SKM-1 treated with dmso at 0.1 percent for 144 hours (cell line): ENCODE data around the gene ADGRB3.

Experiments
- DNase-seq: peaks from one replicate; lab custom pipeline; 2025; ENCODE audit not compliant: unreplicated experiment; lab: John Stamatoyannopoulos, UW

The ADGRB3 gene

GRCh38 chr6:69294862-69295261, 659.8 kb downstream of the ADGRB3 start:
- no peak for DNase-seq

GRCh38 chr6:69303382-69303781, 668.3 kb downstream of the ADGRB3 start:
- no peak for DNase-seq

DNA sequence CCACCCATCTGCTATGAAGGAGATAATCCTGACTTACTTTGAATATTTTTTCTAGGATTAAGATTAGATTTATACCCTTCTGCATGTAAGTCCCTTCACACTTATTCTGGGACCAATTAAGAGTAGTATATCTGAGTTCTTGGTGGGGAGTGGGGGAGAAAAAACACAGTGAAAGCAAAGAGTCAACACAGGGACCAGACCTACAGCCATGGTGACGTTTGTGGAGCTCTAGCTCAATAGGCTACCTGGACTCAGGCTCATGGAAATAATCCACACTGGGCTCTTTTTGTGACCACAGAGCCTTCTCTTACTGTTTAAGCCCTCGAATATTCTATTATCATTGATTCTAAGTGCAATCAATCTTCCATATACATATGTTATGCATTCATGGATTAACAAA, 670.4 kb downstream of the ADGRB3 start:
- DNase-seq = no peak

- no peak for DNase-seq
Measured at GRCh38 chr6:69308584-69308983, 673.5 kb downstream of the ADGRB3 start.

- DNase-seq = no peak
Measured at GRCh38 chr6:69311888-69312287, 676.8 kb downstream of the ADGRB3 start.

DNA sequence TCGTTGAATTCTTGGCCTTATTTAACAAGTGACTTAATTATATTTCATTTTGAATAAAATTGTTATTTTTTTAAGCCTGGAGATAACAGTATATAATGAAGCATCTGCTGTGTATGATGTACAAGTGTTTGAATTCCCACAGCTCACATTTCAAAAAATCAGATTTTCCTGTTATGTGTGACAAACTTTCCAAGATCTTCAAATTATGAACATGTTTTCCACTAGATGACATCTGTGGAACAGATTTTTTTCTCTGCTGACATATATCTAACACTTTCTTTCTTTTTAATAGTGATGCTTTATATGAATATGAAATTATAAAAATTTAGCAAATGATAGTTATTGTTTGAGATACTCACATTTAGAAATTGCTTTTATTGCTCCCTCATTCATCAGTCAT, 678.9 kb downstream of the ADGRB3 start:
- no peak for DNase-seq

- DNase-seq = no peak
Measured at GRCh38 chr6:69314531-69314930, 679.4 kb downstream of the ADGRB3 start.

DNA sequence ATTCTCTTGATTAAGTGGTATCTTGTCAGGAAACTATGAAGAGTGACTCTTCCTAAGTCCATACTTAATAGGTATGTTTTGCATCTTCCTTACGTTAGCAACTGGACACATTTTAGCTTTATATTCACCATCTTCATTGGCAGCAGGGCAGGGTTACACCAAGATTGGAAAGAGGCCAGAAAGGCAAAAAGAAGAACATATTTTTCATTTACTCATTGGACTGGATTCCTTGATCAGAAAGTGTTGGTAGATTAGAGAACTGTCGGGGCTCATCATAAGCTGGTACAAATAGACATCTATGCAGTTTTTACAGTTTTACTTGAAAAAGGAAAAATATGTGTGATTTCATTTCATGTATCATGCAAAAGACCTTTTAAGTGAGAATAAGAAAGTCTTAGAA, 696.8 kb downstream of the ADGRB3 start:
- DNase-seq = no peak

- DNase-seq = no peak
Measured at GRCh38 chr6:69337311-69337710, 702.2 kb downstream of the ADGRB3 start.

GRCh38 chr6:69338431-69339162, 703.5 kb downstream of the ADGRB3 start:
- DNase-seq = no peak

GRCh38 chr6:69339163-69339550, 704.1 kb downstream of the ADGRB3 start:
- no peak for DNase-seq

GRCh38 chr6:69340196-69340595, 705.1 kb downstream of the ADGRB3 start:
- no peak for DNase-seq

DNA sequence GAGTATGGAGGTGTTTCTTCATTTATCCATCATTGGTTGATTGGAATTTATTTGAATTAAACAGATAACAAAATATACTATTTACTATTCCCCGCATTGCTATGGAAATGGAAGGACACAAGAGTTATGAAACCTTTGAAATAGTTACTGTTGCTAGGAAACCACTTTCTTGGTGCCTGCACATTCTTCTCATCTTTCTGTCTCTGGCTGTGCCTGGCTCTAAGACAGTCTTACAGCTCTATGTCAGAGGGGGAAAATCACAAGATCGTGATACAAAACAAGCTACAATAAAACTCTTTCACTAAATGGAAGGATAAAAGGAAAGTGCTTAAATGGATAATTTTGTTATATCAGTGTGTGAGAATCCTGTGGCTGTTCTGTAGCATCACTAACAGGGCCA, 708.8 kb downstream of the ADGRB3 start:
- no peak for DNase-seq

DNA sequence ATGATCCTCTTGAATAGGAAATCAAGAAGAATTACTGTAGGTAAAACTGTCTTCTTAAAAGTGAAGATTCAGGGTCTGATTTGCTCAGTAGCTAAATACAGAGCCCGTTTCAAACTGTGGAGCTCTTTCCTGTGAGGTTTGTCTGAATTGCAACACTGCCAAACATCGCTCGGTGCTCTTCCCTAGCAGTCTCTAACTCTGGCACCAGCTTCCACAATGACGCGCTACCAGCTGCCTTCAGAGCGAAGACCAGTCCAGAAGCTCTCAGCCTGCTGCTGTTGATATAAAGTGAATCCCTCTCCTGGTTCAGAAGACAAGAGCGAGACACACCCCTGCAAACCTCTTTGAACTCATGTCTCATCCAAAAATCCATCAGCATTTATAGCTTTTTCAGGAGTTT, 714.7 kb downstream of the ADGRB3 start:
- no peak for DNase-seq

GRCh38 chr6:69362209-69362608, 727.1 kb downstream of the ADGRB3 start:
- DNase-seq = no peak

- DNase-seq = no peak
Measured at GRCh38 chr6:69366831-69367230, 731.7 kb downstream of the ADGRB3 start.

- DNase-seq = no peak
Measured at GRCh38 chr6:69368613-69369012, 733.5 kb downstream of the ADGRB3 start.

- DNase-seq = no peak
Measured at GRCh38 chr6:69370763-69371162, 735.7 kb downstream of the ADGRB3 start.

GRCh38 chr6:69378326-69378725, 743.2 kb downstream of the ADGRB3 start:
- no peak for DNase-seq

DNA sequence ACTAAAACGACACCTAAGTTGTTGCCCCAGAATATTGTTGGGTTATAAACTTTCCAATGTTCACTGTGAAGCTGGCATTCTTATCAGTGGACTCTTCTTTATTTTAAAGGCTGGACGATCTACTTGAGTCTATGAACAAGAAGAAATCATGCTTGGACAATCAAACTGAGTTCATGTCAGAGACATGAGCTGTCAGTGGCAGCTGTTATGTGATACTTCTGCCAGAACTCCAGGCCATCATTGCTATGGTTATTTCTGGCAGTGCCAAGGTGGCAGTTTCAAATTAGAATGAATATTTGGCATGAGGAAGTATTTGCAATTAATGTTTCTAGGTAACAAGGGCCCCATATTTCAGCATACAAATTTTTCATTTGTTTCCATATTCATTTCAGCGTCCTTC, 744.4 kb downstream of the ADGRB3 start:
- no peak for DNase-seq

DNA sequence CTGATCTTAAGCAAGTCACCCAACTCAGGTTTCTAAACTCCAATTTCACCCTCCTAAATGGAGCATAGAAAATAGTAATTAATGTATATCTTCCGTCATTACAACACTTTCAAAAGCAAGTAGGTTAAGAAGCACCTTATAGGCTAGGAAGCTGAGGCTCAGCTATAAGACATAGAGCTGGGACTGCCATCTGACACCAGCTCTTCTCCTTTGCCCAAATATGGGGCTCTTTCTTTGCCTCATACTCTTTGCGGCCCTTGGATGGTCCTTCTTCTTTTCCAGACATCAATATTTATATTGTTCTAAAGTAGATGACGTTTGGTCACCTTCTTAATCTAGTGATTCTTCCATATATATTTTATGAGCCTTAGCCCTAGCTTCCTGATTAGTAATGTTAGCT, 748.5 kb downstream of the ADGRB3 start:
- no peak for DNase-seq

- DNase-seq = no peak
Measured at GRCh38 chr6:69386426-69386825, 751.3 kb downstream of the ADGRB3 start.

DNA sequence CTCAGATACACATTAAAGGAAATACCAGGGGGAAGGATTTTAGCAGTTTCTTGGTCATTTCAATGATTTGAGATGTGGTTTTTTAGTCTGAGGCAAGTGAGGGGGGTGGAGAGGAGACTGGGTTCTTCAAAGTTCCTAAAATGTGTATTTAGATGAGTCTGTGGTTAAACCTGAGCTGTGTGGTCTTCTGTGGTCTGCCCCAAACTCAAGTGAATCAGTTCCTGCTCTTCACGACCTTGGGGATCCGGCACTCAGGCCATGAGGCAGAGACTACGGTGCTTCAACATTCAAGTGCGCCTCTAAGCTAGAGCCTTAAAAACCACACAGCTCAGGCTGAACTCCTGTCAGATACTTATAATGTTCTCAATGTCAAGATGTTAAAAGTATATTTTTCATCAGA, 755.0 kb downstream of the ADGRB3 start:
- no peak for DNase-seq
